ENCODE measurements around the gene LMBR1L.
"Not testable (repeated sequence)": the region's sequence is repeated elsewhere in the genome, so short reads cannot be mapped to it uniquely, and the experiment has no call there.

The LMBR1L gene

DNA sequence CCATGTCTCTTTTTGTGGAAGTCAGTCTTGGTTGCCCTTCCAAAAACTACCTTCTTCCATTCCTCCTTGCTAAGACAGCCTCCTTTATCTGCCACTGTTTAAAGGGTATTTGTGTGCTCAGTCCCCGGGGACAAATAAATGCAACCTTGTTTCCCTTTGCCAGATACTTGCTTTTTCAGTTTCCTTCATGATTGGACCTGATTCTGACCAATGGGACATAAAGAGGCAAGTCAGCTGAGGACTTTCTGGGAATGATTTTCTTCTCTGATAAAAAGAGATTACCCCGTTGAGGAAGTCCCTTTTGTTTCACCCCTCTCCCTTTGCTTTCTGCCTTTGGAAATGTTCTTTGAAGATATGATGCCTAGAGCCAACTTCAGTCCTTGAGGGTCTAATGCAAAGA lies 27.9 kb upstream of the LMBR1L start:
- TF ChIP-seq, protein P1, sequence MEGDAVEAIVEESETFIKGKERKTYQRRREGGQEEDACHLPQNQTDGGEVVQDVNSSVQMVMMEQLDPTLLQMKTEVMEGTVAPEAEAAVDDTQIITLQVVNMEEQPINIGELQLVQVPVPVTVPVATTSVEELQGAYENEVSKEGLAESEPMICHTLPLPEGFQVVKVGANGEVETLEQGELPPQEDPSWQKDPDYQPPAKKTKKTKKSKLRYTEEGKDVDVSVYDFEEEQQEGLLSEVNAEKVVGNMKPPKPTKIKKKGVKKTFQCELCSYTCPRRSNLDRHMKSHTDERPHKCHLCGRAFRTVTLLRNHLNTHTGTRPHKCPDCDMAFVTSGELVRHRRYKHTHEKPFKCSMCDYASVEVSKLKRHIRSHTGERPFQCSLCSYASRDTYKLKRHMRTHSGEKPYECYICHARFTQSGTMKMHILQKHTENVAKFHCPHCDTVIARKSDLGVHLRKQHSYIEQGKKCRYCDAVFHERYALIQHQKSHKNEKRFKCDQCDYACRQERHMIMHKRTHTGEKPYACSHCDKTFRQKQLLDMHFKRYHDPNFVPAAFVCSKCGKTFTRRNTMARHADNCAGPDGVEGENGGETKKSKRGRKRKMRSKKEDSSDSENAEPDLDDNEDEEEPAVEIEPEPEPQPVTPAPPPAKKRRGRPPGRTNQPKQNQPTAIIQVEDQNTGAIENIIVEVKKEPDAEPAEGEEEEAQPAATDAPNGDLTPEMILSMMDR (IDR thresholded peaks at IDR 0.05; ENCODE audit: borderline replicate concordance, insufficient read depth, low read depth, low read length), result no peak
- H3K4me3 ChIP-seq (ENCODE audit: low read depth, low read length), result no peak overlapping the region

DNA sequence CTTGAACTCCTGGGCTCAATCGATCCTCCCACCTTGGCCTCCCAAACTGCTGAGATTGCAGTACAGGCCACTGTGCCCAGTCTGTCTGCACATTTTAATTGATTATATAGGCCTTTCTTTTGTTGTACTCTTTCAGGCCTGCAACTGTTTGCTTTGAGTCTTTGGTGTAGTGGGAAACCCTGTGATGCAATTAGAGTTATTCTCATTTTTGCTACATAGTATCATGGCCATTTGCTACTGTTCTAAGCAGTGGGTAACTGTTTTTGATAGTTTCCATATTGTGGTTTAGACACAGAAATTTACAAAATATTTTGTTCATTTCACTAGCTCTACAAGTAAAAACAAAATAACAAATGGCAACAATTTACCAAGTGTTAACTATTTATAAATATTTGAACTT lies 26.8 kb upstream of the LMBR1L start:
- H3K4me3 ChIP-seq (ENCODE audit: low read depth, low read length), result no peak overlapping the region
- TF ChIP-seq, protein P1 (IDR thresholded peaks at IDR 0.05; ENCODE audit: borderline replicate concordance, insufficient read depth, low read depth, low read length), result no peak

DNA sequence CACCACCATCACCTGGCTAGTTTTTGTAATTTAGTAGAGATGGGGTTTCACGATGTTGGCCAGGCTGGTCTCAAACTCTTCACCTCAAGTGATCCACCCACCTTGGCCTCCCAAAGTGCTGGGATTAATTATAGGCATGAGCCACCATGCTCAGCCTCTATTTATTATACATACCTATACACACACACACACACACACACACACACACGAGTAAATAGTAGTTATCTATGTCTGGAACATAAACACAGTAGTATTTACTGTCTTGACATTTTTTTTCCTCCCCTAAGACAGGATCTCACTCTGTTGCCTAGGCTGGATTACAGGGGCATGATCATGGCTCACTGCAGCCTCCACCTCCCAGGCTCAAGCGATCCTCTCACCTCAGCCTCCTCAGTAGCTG lies 26.4 kb upstream of the LMBR1L start:
- H3K4me3 ChIP-seq (ENCODE audit: low read depth, low read length), result not testable (repeated sequence)

DNA sequence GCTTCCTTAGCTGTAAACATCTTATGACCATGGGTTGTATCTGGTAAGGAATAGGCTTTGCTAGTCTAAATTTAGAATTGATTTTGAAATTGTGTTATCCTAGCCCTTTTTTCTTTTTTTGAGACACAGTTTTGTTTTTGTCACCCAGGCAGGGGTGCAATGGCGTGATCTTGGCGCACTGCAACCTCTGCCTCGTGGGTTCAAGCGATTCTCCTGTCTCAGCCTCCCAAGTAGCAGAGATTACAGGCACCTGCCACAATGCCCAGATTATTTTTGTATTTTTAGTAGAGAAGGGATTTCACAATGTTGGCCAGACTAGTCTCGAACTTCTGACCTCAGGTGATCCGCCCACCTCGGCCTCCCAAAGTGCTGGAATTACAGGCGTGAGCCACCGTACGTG lies 22.9 kb upstream of the LMBR1L start:
- TF ChIP-seq, protein P1 (IDR thresholded peaks at IDR 0.05; ENCODE audit: borderline replicate concordance, insufficient read depth, low read depth, low read length), result no peak
- no peak overlapping the region for H3K4me3 ChIP-seq (ENCODE audit: low read depth, low read length)

DNA sequence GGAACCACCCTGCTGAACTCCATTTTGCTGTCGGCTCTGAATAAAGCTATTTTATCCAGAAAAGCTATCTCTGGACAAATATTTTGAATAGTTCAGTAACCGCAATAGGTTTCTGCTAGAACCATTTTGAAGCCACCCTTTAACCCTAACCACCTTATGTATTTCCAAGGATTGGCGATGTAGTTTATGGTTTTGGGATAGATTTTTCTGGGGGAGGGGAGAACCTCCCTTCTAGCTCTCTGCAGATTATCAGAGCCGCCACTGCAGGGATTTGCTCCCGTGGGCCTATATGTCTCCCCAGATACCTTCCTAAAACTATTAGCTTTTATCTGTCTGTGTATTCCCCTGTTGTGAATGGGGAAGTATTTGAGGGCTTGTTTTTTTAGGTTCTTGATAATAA lies 22.4 kb upstream of the LMBR1L start:
- peak overlapping the region; percentile 61 for H3K4me3 ChIP-seq (ENCODE audit: low read depth, low read length)
- TF ChIP-seq, protein P1 (IDR thresholded peaks at IDR 0.05; ENCODE audit: borderline replicate concordance, insufficient read depth, low read depth, low read length), result no peak

DNA sequence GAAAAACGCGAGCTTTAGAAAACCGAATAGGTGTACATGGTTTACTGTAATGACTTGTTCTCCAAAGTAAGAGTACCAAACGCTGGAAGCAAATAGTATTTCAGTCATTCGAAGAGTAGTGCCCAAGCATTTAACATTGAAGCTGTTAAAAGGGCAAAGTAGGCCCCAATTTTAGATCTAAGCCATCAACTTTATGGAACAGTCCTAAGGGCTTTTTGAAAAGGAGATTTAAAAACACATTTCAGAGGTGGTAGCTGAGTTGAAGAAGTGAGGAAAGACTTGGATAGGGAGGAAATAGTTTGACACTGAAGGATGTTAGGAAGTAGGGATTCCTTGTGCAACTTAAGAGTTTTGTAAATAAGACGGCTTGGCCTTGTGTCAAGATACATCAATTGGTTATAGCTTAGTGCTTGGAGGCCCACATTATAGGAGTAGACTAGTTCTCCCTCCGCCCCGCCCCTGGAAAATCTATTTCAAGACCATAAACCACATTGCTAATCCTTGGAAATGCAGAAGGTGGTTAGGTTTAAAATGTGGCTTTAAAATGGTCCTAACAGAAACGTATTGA lies 21.3 kb upstream of the LMBR1L start:
- TF ChIP-seq, protein P1 (IDR thresholded peaks at IDR 0.05; ENCODE audit: borderline replicate concordance, insufficient read depth, low read depth, low read length), result no peak
- peak overlapping the region; percentile 61 for H3K4me3 ChIP-seq (ENCODE audit: low read depth, low read length)

DNA sequence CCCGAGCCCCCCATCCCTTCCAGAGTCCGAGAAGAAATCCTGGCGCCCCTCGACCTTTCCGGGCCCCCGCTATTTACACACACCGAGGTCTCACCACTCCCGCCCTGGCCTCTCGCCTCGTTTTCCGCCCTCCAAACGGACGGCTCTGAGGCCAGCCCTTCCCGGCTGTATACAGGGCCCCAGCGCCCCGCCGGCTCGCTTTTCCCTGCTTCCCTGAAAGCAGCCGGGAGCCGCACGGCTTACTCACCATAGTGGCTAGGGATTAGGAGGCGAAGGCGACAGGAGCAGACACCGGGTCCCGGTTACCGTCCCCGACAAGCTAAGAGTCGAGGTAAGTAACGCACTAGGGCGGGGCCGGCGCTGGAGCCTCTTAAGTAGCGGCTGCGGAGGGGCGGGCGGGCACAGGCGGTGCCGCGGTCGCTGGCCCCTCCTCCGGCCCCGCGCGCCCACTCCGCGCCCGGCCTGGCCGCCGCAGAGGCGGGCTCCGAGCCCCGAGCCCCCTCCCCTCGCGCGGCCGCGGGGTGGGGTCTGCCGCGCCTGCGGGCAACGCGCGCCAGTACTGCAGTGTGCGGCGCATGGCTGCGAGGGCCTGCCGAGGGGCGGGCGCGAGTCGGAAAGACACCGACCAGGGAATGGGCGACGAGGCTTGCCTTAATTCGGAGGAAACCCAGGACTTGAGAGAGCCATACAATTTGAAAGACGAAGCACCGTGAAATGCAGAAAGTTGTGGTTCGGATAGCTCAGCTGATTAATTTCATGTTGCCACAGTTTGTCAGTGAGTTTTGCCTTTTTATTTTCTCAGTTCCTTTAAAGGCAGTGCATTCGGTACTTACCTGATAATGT lies 20.6 kb upstream of the LMBR1L start, which contains the start of gene TUBA1B:
TSS of gene TUBA1B (minus strand) at position 345 of the 843 bp plus-strand sequence. CDS start at position 250, 95 bp downstream.
- H3K4me3 ChIP-seq (ENCODE audit: low read depth, low read length), result peak within 1 kb of the TSS; percentile 98

More for the DNA sequence above, 20.6 kb upstream of the LMBR1L start, which contains the start of gene TUBA1B:
- TF ChIP-seq, protein P1 (IDR thresholded peaks at IDR 0.05; ENCODE audit: borderline replicate concordance, insufficient read depth, low read depth, low read length), result no peak
